HepG2 (cell line): ENCODE measurements around the gene ARHGAP10.

ENCODE experiments used
- EP300 ChIP-seq, 3 experiments: sonication (generic) in 1 of 3; formaldehyde crosslinking in 1 of 3; IDR thresholded peaks; 2 replicates each; pipeline versions ENCODE4 v1.5.1 to v1.6.1; 2011 to 2020; ENCODE audit warnings: low read depth in 2 of 3, low read length in 2 of 3, borderline replicate concordance in 1 of 3, improper control_type of control experiment in 1 of 3, mild to moderate bottlenecking in 1 of 3, missing genetic modification reagents in 1 of 3, moderate library complexity in 1 of 3
- FOSL2 ChIP-seq: sonication (generic); formaldehyde crosslinking; IDR thresholded peaks from 2 replicates; pipeline ENCODE4 v1.4.0; 2020; ENCODE audit warnings: missing genetic modification reagents
- MED1 ChIP-seq: sonication (generic); formaldehyde crosslinking; IDR thresholded peaks from 2 replicates; pipeline ENCODE4 v1.4.0; 2020; ENCODE audit warnings: missing genetic modification reagents
- ZNF431 ChIP-seq: sonication (generic); formaldehyde crosslinking; IDR thresholded peaks from 2 replicates; pipeline ENCODE4 v1.9.0; 2022; ENCODE audit warnings: missing genetic modification reagents, low read depth, mild to moderate bottlenecking, borderline replicate concordance
- TF ChIP-seq, protein P1 (sequence below): sonication (generic); formaldehyde crosslinking; IDR thresholded peaks from 2 replicates; pipeline ENCODE4 v1.4.0; 2020; ENCODE audit warnings: missing genetic modification reagents
- TF ChIP-seq, protein P2 (sequence below): IDR thresholded peaks from 2 replicates; pipeline ENCODE4 v1.6.1; 2016; ENCODE audit warnings: mild to moderate bottlenecking

DNA sequence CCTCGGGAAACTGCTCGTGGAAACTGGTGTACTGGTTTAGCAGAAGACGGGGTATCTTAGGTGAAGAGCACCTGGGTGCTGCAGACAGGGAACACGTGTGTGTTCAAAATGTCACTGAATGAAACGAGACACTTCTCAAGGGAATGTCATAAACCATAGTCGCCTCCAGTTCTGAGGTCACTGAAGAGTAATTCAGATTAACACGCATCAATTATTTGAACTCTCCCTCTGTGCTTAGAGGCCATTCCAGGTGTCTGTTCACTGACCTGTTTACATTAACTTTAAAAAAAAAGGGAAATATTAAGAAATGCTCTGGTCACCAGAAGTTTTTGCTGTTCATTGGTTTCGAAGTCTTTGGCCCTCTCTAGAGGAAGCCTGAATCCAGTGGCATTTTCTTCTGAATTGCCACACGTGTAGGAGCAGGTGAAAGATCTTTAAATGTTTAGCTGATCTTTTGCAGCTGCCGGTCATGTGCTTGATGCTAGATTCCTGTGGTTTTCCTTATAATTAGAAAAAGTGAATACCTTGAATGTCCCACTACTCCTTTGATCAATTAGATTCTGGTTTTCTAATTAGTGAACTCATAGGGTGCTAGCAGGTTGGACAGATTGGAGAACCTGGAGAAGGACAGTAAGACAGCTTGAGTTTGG lies 330.5 kb downstream of the ARHGAP10 start:
- TF ChIP-seq FOSL2 (CRISPR knock-in tag) = no peak
- no peak for TF ChIP-seq ZNF431 (CRISPR knock-in tag)
- TF ChIP-seq, protein P1, sequence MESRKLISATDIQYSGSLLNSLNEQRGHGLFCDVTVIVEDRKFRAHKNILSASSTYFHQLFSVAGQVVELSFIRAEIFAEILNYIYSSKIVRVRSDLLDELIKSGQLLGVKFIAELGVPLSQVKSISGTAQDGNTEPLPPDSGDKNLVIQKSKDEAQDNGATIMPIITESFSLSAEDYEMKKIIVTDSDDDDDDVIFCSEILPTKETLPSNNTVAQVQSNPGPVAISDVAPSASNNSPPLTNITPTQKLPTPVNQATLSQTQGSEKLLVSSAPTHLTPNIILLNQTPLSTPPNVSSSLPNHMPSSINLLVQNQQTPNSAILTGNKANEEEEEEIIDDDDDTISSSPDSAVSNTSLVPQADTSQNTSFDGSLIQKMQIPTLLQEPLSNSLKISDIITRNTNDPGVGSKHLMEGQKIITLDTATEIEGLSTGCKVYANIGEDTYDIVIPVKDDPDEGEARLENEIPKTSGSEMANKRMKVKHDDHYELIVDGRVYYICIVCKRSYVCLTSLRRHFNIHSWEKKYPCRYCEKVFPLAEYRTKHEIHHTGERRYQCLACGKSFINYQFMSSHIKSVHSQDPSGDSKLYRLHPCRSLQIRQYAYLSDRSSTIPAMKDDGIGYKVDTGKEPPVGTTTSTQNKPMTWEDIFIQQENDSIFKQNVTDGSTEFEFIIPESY (CRISPR knock-in tag) = no peak
- TF ChIP-seq, protein P2, sequence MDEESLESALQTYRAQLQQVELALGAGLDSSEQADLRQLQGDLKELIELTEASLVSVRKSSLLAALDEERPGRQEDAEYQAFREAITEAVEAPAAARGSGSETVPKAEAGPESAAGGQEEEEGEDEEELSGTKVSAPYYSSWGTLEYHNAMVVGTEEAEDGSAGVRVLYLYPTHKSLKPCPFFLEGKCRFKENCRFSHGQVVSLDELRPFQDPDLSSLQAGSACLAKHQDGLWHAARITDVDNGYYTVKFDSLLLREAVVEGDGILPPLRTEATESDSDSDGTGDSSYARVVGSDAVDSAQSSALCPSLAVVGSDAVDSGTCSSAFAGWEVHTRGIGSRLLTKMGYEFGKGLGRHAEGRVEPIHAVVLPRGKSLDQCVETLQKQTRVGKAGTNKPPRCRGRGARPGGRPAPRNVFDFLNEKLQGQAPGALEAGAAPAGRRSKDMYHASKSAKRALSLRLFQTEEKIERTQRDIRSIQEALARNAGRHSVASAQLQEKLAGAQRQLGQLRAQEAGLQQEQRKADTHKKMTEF (CRISPR knock-in tag) = no peak
- no peak for TF ChIP-seq MED1 (CRISPR knock-in tag)
- TF ChIP-seq EP300 (IDR thresholded peaks at IDR 0.05; ENCODE audit: low read depth in 2 of 2, low read length in 2 of 2) = no peak
- no peak for TF ChIP-seq EP300 (CRISPR knock-in tag; IDR thresholded peaks at IDR 0.05; ENCODE audit: borderline replicate concordance)
